T follicular helper cell (primary cell): Measurements from ENCODE around the gene OSBPL3.
A peak's percentile ranks its signal among the peaks of the same experiment; 100 is the strongest.
"Not testable (repeated sequence)": the region's sequence is repeated elsewhere in the genome, so short reads cannot be mapped to it uniquely, and the experiment has no call there.

Experiments used
- DNase-seq: peaks from one replicate; pipeline ENCODE4 v3.0.0-alpha.2; 2020; ENCODE audit warnings: low read depth
- total RNA-seq, 2 experiments: gene quantifications; one replicate each; lab custom pipeline; 2026; lab: John Stamatoyannopoulos, UW

Gene OSBPL3
- total RNA-seq: 128 to 139 reads per million in 2 experiments

- DNase-seq: peak; percentile 93
These were observed at the start of gene OSBPL3 for GRCh38 chr7:24979863-24980533. OSBPL3 (minus strand) TSS chr7:24980178; CDS start chr7:24892472, 87,706 bp downstream.

GRCh38 chr7:25029075-25029474 is 49.1 kb upstream of the OSBPL3 start:
- DNase-seq: no peak

- DNase-seq: peak; percentile 5
These were observed 48.5 kb upstream of the OSBPL3 start for GRCh38 chr7:25028370-25029021.

- DNase-seq: no peak
These were observed 46.2 kb upstream of the OSBPL3 start for GRCh38 chr7:25026156-25026555.

GRCh38 chr7:25025218-25025671 is 45.3 kb upstream of the OSBPL3 start:
- no peak for DNase-seq

GRCh38 chr7:25024066-25024465 is 44.1 kb upstream of the OSBPL3 start:
- DNase-seq: no peak

GRCh38 chr7:25017671-25018070 is 37.7 kb upstream of the OSBPL3 start:
- not testable (repeated sequence) for DNase-seq

GRCh38 chr7:25014756-25015155 is 34.8 kb upstream of the OSBPL3 start:
- no peak for DNase-seq

GRCh38 chr7:25012710-25013109 is 32.7 kb upstream of the OSBPL3 start:
- DNase-seq: not testable (repeated sequence)

GRCh38 chr7:25012254-25012653 is 32.3 kb upstream of the OSBPL3 start:
- no peak for DNase-seq

- no peak for DNase-seq
These were observed 29.3 kb upstream of the OSBPL3 start for GRCh38 chr7:25009257-25009656.

GRCh38 chr7:25007668-25008067 is 27.7 kb upstream of the OSBPL3 start:
- no peak for DNase-seq

- DNase-seq: no peak
These were observed 26.3 kb upstream of the OSBPL3 start for GRCh38 chr7:25006276-25006675.

GRCh38 chr7:25005658-25006057 is 25.7 kb upstream of the OSBPL3 start:
- DNase-seq: no peak

- DNase-seq: no peak
These were observed 22.8 kb upstream of the OSBPL3 start for GRCh38 chr7:25002786-25003185.

- DNase-seq: no peak
These were observed 15.5 kb upstream of the OSBPL3 start for GRCh38 chr7:24995466-24995865.

GRCh38 chr7:24992314-24992713 is 12.3 kb upstream of the OSBPL3 start:
- no peak for DNase-seq

GRCh38 chr7:24991353-24991752 is 11.4 kb upstream of the OSBPL3 start:
- no peak for DNase-seq

- no peak for DNase-seq
These were observed 7.4 kb upstream of the OSBPL3 start for GRCh38 chr7:24987331-24987842.

GRCh38 chr7:24982917-24983316 is 2.9 kb upstream of the OSBPL3 start:
- no peak for DNase-seq

- DNase-seq: peak; percentile 28
These were observed 1.4 kb upstream of the OSBPL3 start for GRCh38 chr7:24981171-24981951.

- DNase-seq: peak; percentile 6
These were observed 674 bp upstream of the OSBPL3 start for GRCh38 chr7:24980534-24981170.
